Esophagus squamous epithelium (tissue), 5 donors: ENCODE measurements around the gene HYCC2. TPM values are rescaled to one million over a fixed set of nuclear protein-coding genes. Genes with fewer than 3 reads are reported as not detected.

ENCODE experiments used
- DNase-seq: peaks from one replicate; lab custom pipeline; 2025; lab: John Stamatoyannopoulos, UW
- H3K27ac ChIP-seq, 4 donors: fragments of 200-600 bp; sonication (generic); one replicate each; pipeline ENCODE4 v1.5.1; 2016 to 2019; ENCODE audit warnings: mild to moderate bottlenecking in 1 of 4
- H3K27me3 ChIP-seq, 4 donors: fragments of 200-600 bp; sonication (generic); 1 replicate in 3 of 4; 2 replicates in 1 of 4; pipeline versions ENCODE4 v1.5.1 to v1.6.0; 2017 to 2021; ENCODE audit warnings: antibody characterized with exemption in 1 of 4
- H3K36me3 ChIP-seq, 3 donors: fragments of 200-600 bp; sonication (generic); one replicate each; pipeline ENCODE4 v1.5.1; 2016 to 2019
- H3K4me1 ChIP-seq, 3 donors: fragments of 200-600 bp; sonication (generic); one replicate each; pipeline ENCODE4 v1.5.1; 2017 to 2019
- H3K4me3 ChIP-seq, 4 donors: fragments of 200-600 bp; sonication (generic); 1 replicate in 3 of 4; 2 replicates in 1 of 4; pipeline ENCODE4 v1.5.1; 2016 to 2019; ENCODE audit warnings: mild to moderate bottlenecking in 2 of 4, moderate library complexity in 1 of 4
- H3K9me3 ChIP-seq, 3 donors: fragments of 200-600 bp; sonication (generic); one replicate each; pipeline ENCODE4 v1.5.1; 2016 to 2019
- CTCF ChIP-seq, 6 experiments: fragments of 450-650 bp in 4 of 6; fragments of 200-600 bp in 2 of 6; sonication (generic) in 2 of 6; IDR thresholded peaks; one replicate each; pipeline ENCODE4 v1.5.1; 2016 to 2019; ENCODE audit warnings: antibody characterized with exemption in 6 of 6, mild to moderate bottlenecking in 4 of 6, moderate library complexity in 4 of 6
- POLR2A ChIP-seq, 4 donors: fragments of 450-650 bp; IDR thresholded peaks; one replicate each; pipeline ENCODE4 v1.6.1; 2017; ENCODE audit warnings: antibody characterized with exemption in 4 of 4, mild to moderate bottlenecking in 4 of 4, moderate library complexity in 3 of 4
- WGBS, 2 donors: methylation state at CpG; one replicate each; pipeline ENCODE4 v1.1.5; 2018; 5-methylcytosine and 5-hydroxymethylcytosine counted together
- intact Hi-C: fragments of 100-400 bp; cut with DNase I; formaldehyde crosslinking; loops from one replicate; pipeline ENCODE4 v1.15.0; 2022
- total RNA-seq, 4 donors: library from RNA; depleted of rRNA; stranded (reverse); fragments of >200 nt; gene quantifications; one replicate each; pipeline ENCODE4 v1.1.0, GENCODE V29; 2016
- donor health status: DM: yes; HTN: yes; CAD: no.

Gene HYCC2
- total RNA-seq, 4 donors from 2014 or later = 9.1 to 20.7 (median 11.2) TPM

- Histone ChIP-seq H3K9me3 (no peaks in the 10 kb centered on the region), H3K4me3 (peak overlapping the region; percentile 66 to 97 (median 82)), H3K27ac (peak overlapping the region; percentile 97 to 100 (median 99)), H3K4me1 (peaks cover 0 to 67% (median 15%) of the 10 kb centered on the region in 3 donors), H3K27me3 (no peaks in the 10 kb centered on the region), H3K36me3 (no peaks in the 10 kb centered on the region)
- no peak for DNase-seq
- intact Hi-C loops = loop anchor here (10.0 kb wide), 1 partner anchor 48 kb away; no protein-coding TSS in a partner anchor
- 0 to 1% methylated on average over 20 to 22 of the region's 22 CpGs for WGBS, 2 donors
- peak in 5 of 6 experiments; percentile 14 to 56 (median 50) for TF ChIP-seq CTCF (IDR thresholded peaks at IDR 0.05)
- TF ChIP-seq POLR2A (IDR thresholded peaks at IDR 0.05) = peak in 2 of 4 donors; percentile 24 to 40
Measured at GRCh38 chr2:201116959-201117734, 45.7 kb upstream of the HYCC2 start.

- no peak for DNase-seq
- Histone ChIP-seq H3K27me3 (no peaks in the 10 kb centered on the region), H3K9me3 (no peaks in the 10 kb centered on the region), H3K4me1 (peaks cover 0 to 59% (median 11%) of the 10 kb centered on the region in 3 donors), H3K27ac (peak within 1 kb of the TSS; percentile 97 to 100 (median 99)), H3K36me3 (no peaks in the 10 kb centered on the region), H3K4me3 (peak within 1 kb of the TSS; percentile 66 to 97 (median 82))
- WGBS, 2 donors = 0 to 1% methylated on average over 23 to 25 of the region's 75 CpGs
- intact Hi-C loops = loop anchor here (10.0 kb wide), 1 partner anchor 48 kb away; no protein-coding TSS in a partner anchor
- TF ChIP-seq POLR2A (IDR thresholded peaks at IDR 0.05) (peak in 2 of 4 donors; percentile 73 to 83), CTCF (IDR thresholded peaks at IDR 0.05) (no peak)
Measured at GRCh38 chr2:201116115-201116958, 44.9 kb upstream of the HYCC2 start, which contains the start of gene CFLAR. Gene CFLAR (plus strand): TSS chr2:201116164. CDS start chr2:201129866, 13,702 bp downstream.

GRCh38 chr2:201114846-201115245 is 43.4 kb upstream of the HYCC2 start:
- Histone ChIP-seq H3K27ac (peak overlapping the region in 3 of 4 donors; percentile 11 to 100 (median 45)), H3K9me3 (no peaks in the 10 kb centered on the region), H3K36me3 (no peaks in the 10 kb centered on the region), H3K27me3 (no peaks in the 10 kb centered on the region), H3K4me3 (peak overlapping the region in 1 of 4 donors; percentile 77), H3K4me1 (peaks cover 0 to 44% (median 7%) of the 10 kb centered on the region in 3 donors)
- DNase-seq = no peak
- TF ChIP-seq POLR2A (IDR thresholded peaks at IDR 0.05) (no peak), CTCF (IDR thresholded peaks at IDR 0.05) (no peak)
- intact Hi-C loops = loop anchor here (5.0 to 10.0 kb wide), 2 partner anchors 38 to 50 kb away; no protein-coding TSS in a partner anchor

GRCh38 chr2:201114350-201114749 is 42.9 kb upstream of the HYCC2 start:
- WGBS, 2 donors = 76 to 86% methylated on average over 2 to 3 of the region's 4 CpGs
- Histone ChIP-seq H3K27me3 (no peaks in the 10 kb centered on the region), H3K27ac (no peak overlapping the region), H3K4me3 (no peak overlapping the region), H3K36me3 (no peaks in the 10 kb centered on the region), H3K4me1 (peaks cover 0 to 39% (median 7%) of the 10 kb centered on the region in 3 donors), H3K9me3 (no peaks in the 10 kb centered on the region)
- no peak for DNase-seq
- intact Hi-C loops = loop anchor here (5.0 to 10.0 kb wide), 2 partner anchors 37 to 50 kb away; no protein-coding TSS in a partner anchor
- TF ChIP-seq POLR2A (IDR thresholded peaks at IDR 0.05) (no peak), CTCF (IDR thresholded peaks at IDR 0.05) (no peak)
